HepG2 (cell line): ENCODE measurements around the gene STARD10. TPM values are rescaled to one million over a fixed set of nuclear protein-coding genes. Genes with fewer than 3 reads are reported as not detected.
A peak's percentile ranks its signal among the peaks of the same experiment; 100 is the strongest.

Source experiments
- AKAP8 ChIP-seq: sonication (generic); formaldehyde crosslinking; IDR thresholded peaks from 2 replicates; pipeline ENCODE4 v1.5.1; 2020; ENCODE audit warnings: mild to moderate bottlenecking, missing genetic modification reagents
- ARID2 ChIP-seq: sonication (generic); formaldehyde crosslinking; IDR thresholded peaks from 2 replicates; pipeline ENCODE4 v1.8.1; 2022; ENCODE audit warnings: mild to moderate bottlenecking, missing genetic modification reagents, borderline replicate concordance
- HIC2 ChIP-seq: sonication (generic); formaldehyde crosslinking; IDR thresholded peaks from 2 replicates; pipeline ENCODE4 v1.9.0; 2022; ENCODE audit warnings: low read depth, missing genetic modification reagents
- HOMEZ ChIP-seq: IDR thresholded peaks from 2 replicates; pipeline ENCODE4 v1.6.1; 2016; ENCODE audit warnings: low read depth
- PAX8 ChIP-seq: sonication (generic); formaldehyde crosslinking; IDR thresholded peaks from 2 replicates; pipeline ENCODE4 v1.8.0; 2022; ENCODE audit warnings: mild to moderate bottlenecking, missing genetic modification reagents, borderline replicate concordance
- PLRG1 ChIP-seq: fragments of 450-650 bp; conservative IDR thresholded peaks from 2 replicates; pipeline ENCODE4 v1.6.1; 2016
- POGK ChIP-seq: sonication (generic); formaldehyde crosslinking; conservative IDR thresholded peaks from 2 replicates; pipeline ENCODE4 v1.8.0; 2022; ENCODE audit warnings: mild to moderate bottlenecking, moderate library complexity, missing genetic modification reagents
- TAF1 ChIP-seq: sonication (generic); formaldehyde crosslinking; IDR thresholded peaks from 2 replicates; pipeline ENCODE4 v1.4.0; 2020; ENCODE audit warnings: missing genetic modification reagents
- TEF ChIP-seq: sonication (generic); formaldehyde crosslinking; IDR thresholded peaks from 2 replicates; pipeline ENCODE4 v1.5.0; 2020; ENCODE audit warnings: missing genetic modification reagents
- TFAP4 ChIP-seq: sonication (generic); IDR thresholded peaks from 2 replicates; pipeline ENCODE4 v1.6.1; 2016; ENCODE audit warnings: low read depth, borderline replicate concordance
- TOPORS ChIP-seq: sonication (generic); formaldehyde crosslinking; IDR thresholded peaks from 2 replicates; pipeline ENCODE4 v1.8.0; 2023; ENCODE audit warnings: mild to moderate bottlenecking, missing genetic modification reagents
- TRIM24 ChIP-seq: sonication (generic); formaldehyde crosslinking; IDR thresholded peaks from 2 replicates; pipeline ENCODE4 v1.8.0; 2022; ENCODE audit warnings: mild to moderate bottlenecking, missing genetic modification reagents
- XRCC5 ChIP-seq: fragments of 200-400 bp; formaldehyde crosslinking; optimal IDR thresholded peaks from 2 replicates; pipeline ENCODE3; 2017; ENCODE audit warnings: mild to moderate bottlenecking, low read length
- ZNF264 ChIP-seq: sonication (generic); formaldehyde crosslinking; IDR thresholded peaks from 2 replicates; pipeline ENCODE4 v1.4.0; 2020; ENCODE audit warnings: missing genetic modification reagents
- ZNF33B ChIP-seq: sonication (generic); formaldehyde crosslinking; IDR thresholded peaks from 2 replicates; pipeline ENCODE4 v1.5.1; 2020; ENCODE audit warnings: mild to moderate bottlenecking, missing genetic modification reagents
- ZNF598 ChIP-seq: sonication (generic); formaldehyde crosslinking; IDR thresholded peaks from 2 replicates; pipeline ENCODE4 v1.5.1; 2020; ENCODE audit warnings: mild to moderate bottlenecking, missing genetic modification reagents, borderline replicate concordance
- ZNF766 ChIP-seq: sonication (generic); formaldehyde crosslinking; IDR thresholded peaks from 2 replicates; pipeline ENCODE4 v1.5.0; 2020; ENCODE audit warnings: missing genetic modification reagents, borderline replicate concordance
- ZNF777 ChIP-seq: sonication (generic); formaldehyde crosslinking; IDR thresholded peaks from 2 replicates; pipeline ENCODE4 v1.4.0; 2020; ENCODE audit warnings: missing genetic modification reagents
- ZNF780A ChIP-seq: sonication (generic); formaldehyde crosslinking; IDR thresholded peaks from 2 replicates; pipeline ENCODE4 v1.8.0; 2022; ENCODE audit warnings: mild to moderate bottlenecking, missing genetic modification reagents, moderate library complexity
- ZSCAN29 ChIP-seq: sonication (generic); formaldehyde crosslinking; conservative IDR thresholded peaks from 2 replicates; pipeline ENCODE4 v1.4.0; 2020; ENCODE audit warnings: mild to moderate bottlenecking, missing genetic modification reagents
- polyA plus RNA-seq, 8 experiments: library from polyadenylated mRNA; depleted of rRNA in 3 of 8; stranded (reverse) in 7 of 8; unstranded in 1 of 8; fragments of >200 nt; fragmentation: Illumina TruSeq in 4 of 8; extraction: Trizol in 4 of 8; gene quantifications; 2 replicates each; pipeline versions ENCODE4 v1.2.1 to v1.2.3, GENCODE V29; 2011 to 2016; ENCODE audit warnings: low read depth in 4 of 8, missing spikeins in 1 of 8, mixed read lengths in 1 of 8; ENCODE audit not compliant: insufficient read depth in 1 of 8
- total RNA-seq, 5 experiments: library from RNA; depleted of rRNA; stranded (reverse); fragments of >200 nt; fragmentation: Illumina TruSeq; extraction: Trizol; gene quantifications; 2 replicates each; pipeline ENCODE4 v1.2.3, GENCODE V29; 2016; ENCODE audit warnings: low read depth in 1 of 5
- TF ChIP-seq, protein P1 (sequence below): sonication (generic); formaldehyde crosslinking; IDR thresholded peaks from 2 replicates; pipeline ENCODE4 v1.5.0; 2020; ENCODE audit warnings: missing genetic modification reagents

Gene STARD10
- total and polyA plus RNA-seq, 2 of the 13 experiments (the other 11 are each of a cell fraction or from before 2014, with no cell fraction given) = 260 to 341 TPM

DNA sequence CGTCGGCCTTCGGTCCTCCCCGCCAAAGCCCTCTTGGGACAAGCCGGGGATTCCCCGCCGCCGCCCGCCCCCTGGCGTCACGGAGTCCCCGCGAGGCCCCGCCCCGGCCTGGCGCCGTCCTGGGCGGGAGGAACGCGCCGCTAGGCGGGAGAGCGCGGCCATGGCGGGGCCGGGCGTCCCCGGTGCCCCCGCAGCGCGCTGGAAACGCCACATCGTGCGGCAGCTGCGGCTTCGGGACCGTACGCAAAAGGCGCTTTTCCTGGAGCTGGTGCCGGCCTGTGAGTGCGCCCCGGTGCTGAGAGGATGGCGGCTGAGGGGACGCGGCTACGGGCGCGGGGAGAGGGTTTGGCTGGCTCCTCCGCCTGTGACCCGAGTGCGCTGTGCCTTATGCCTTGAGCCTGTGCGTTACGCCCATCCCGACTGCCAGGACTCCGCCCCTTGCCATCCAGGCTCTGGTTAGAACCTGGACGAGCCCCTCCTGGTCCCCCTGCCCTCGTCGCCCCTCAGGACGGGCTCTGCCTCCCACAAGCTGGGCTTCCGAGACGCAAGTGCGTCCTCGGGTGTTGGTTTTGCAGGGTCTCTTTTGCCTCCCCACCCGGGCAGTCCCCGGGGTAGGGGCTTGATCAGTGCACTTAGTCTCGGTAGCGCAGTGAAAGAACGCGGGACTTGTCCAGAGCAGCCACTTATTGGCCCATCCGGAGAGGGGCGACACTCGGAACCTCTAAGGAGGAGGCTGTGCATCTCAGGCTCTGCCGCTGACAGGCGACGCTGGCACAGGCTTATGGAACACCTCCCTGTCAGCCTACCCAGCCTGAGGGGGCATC is 20.7 kb upstream of the STARD10 start, which contains the start of gene ATG16L2 (continued):
- TF ChIP-seq, protein P1, sequence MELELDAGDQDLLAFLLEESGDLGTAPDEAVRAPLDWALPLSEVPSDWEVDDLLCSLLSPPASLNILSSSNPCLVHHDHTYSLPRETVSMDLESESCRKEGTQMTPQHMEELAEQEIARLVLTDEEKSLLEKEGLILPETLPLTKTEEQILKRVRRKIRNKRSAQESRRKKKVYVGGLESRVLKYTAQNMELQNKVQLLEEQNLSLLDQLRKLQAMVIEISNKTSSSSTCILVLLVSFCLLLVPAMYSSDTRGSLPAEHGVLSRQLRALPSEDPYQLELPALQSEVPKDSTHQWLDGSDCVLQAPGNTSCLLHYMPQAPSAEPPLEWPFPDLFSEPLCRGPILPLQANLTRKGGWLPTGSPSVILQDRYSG = no peak
- TF ChIP-seq TAF1 (peak; percentile 42; the same call in 1 of the 2 replicates), HOMEZ (CRISPR knock-in tag) (no peak), ZNF780A (CRISPR knock-in tag) (no peak), AKAP8 (CRISPR knock-in tag) (peak; percentile 81; the same call in 1 of the 2 replicates), TRIM24 (CRISPR knock-in tag) (no peak), TEF (CRISPR knock-in tag) (no peak), ARID2 (no peak), TOPORS (CRISPR knock-in tag) (0 out of 2 replicates have a peak, but pooled peaks have one; percentile 48), ZNF766 (CRISPR knock-in tag) (no peak), TFAP4 (no peak), ZNF598 (CRISPR knock-in tag) (peak; percentile 81; the same call in 1 of the 2 replicates), ZNF264 (CRISPR knock-in tag) (0 out of 2 replicates have a peak, but pooled peaks have one; percentile 29), ZNF33B (CRISPR knock-in tag) (no peak; the same call in 1 of the 2 replicates), PLRG1 (no peak), POGK (CRISPR knock-in tag) (no peak), PAX8 (no peak), ZNF777 (CRISPR knock-in tag) (no peak; the same call in none of the 2 replicates), ZSCAN29 (CRISPR knock-in tag) (no peak), HIC2 (CRISPR knock-in tag) (no peak), XRCC5 (peak; percentile 47)
